Measurements from ENCODE around the gene CACNA1S. TPM values are rescaled to one million over a fixed set of nuclear protein-coding genes. Genes with fewer than 3 reads are reported as not detected.

CACNA1S gene
- total and polyA plus RNA-seq, 2 of the 4 experiments (the other 2 are of a cell fraction): not detected

GRCh38 chr1:201111156-201111555 is 1.1 kb downstream of the CACNA1S start:
- peaks cover 2% of the 10 kb centered on the region; the same call in 1 of the 2 replicates for H3K4me1 ChIP-seq (ENCODE audit: control insufficient read depth, insufficient read depth, low read length)
- H3K27ac ChIP-seq (ENCODE audit: insufficient read depth, low read length): no peak overlapping the region
- no peak overlapping the region for H4K91ac ChIP-seq (ENCODE audit: insufficient read depth, low read depth, low read length)
- dilution Hi-C loops (cut with HindIII; ENCODE audit: low sequenced_read_pairs, unreplicated experiment): no loop called here
- H2BK120ac ChIP-seq (ENCODE audit: low read depth, low read length): no peak overlapping the region
- ChIA-PET POLR2A (ENCODE audit: unreplicated experiment) (no interaction called here), CTCF (no interaction called here)
- H3K9ac ChIP-seq (ENCODE audit: low read depth, low read length): no peak overlapping the region
- H3K23ac ChIP-seq (ENCODE audit: low read depth, low read length): no peak overlapping the region
- no peak overlapping the region for H2BK20ac ChIP-seq (ENCODE audit: low read depth, low read length)
- H3K4me2 ChIP-seq (ENCODE audit: low read depth, low read length): no peak overlapping the region
- no TSS peak for BruUV-seq (replicated peaks)
- no peak overlapping the region for H3K14ac ChIP-seq (replicated peaks; ENCODE audit: low read depth, low read length)
- H3K36me3 ChIP-seq (ENCODE audit: control insufficient read depth, insufficient read depth, low read length): no peaks in the 10 kb centered on the region
- no peak overlapping the region for H4K8ac ChIP-seq (ENCODE audit: low read depth in 2 of 2, low read length in 2 of 2)
- no peak overlapping the region for H2BK15ac ChIP-seq (ENCODE audit: low read depth, low read length)
- no peaks in the 10 kb centered on the region for H4K20me1 ChIP-seq (ENCODE audit: insufficient read depth, low read length)
- H3K27me3 ChIP-seq (ENCODE audit: control insufficient read depth, insufficient read depth, low read length): peaks cover 60% of the 10 kb centered on the region
- no peak overlapping the region for H3K4me3 ChIP-seq (ENCODE audit: insufficient read depth, low read depth, low read length)
- no peak overlapping the region for H2AK5ac ChIP-seq (ENCODE audit: low read depth, low read length)
- no peak overlapping the region for H3K4ac ChIP-seq (ENCODE audit: low read depth, low read length)
- no peak overlapping the region for H4K5ac ChIP-seq (ENCODE audit: low read depth, low read length)
- H2AFZ ChIP-seq (replicated peaks; ENCODE audit: low read length, poor library complexity): no peak overlapping the region
- H3K79me1 ChIP-seq (ENCODE audit: low read depth in 1 of 2, low read length in 2 of 2): no peaks in the 10 kb centered on the region
- no peaks in the 10 kb centered on the region for H3K9me1 ChIP-seq (ENCODE audit: insufficient read depth, low read length)
- no peak overlapping the region for H2AK9ac ChIP-seq (replicated peaks; ENCODE audit: low read depth, low read length, poor library complexity)
- H3K9me3 ChIP-seq (ENCODE audit: control insufficient read depth, insufficient read depth, low read length): no peaks in the 10 kb centered on the region
- no peak overlapping the region for H2BK5ac ChIP-seq (ENCODE audit: low read depth, low read length, poor library complexity, severe bottlenecking)
- no peak overlapping the region for H3K18ac ChIP-seq (ENCODE audit: low read depth, low read length)
- TF ChIP-seq SMC3 (IDR thresholded peaks at IDR 0.05; ENCODE audit: low read depth, low read length) (no peak), NFE2L2 (IDR thresholded peaks at IDR 0.05; ENCODE audit: low read depth, low read length) (no peak), MAZ (IDR thresholded peaks at IDR 0.05; ENCODE audit: borderline replicate concordance, low read depth, low read length) (no peak), RCOR1 (IDR thresholded peaks at IDR 0.05; ENCODE audit: insufficient replicate concordance, low read length) (no peak), FOS (IDR thresholded peaks at IDR 0.05; ENCODE audit: low read depth, low read length) (no peak), CHD1 (IDR thresholded peaks at IDR 0.05; ENCODE audit: low read depth, low read length) (no peak), MXI1 (IDR thresholded peaks at IDR 0.05; ENCODE audit: borderline replicate concordance, low read depth, low read length) (no peak), BHLHE40 (IDR thresholded peaks at IDR 0.05; ENCODE audit: low read depth, low read length) (no peak)
- no peak for ATAC-seq (ENCODE audit: low read depth)
- WGBS, 2 experiments (ENCODE audit: extremely low coverage in 2 of 2, insufficient read length in 1 of 2): 21% methylated on average over 3 of the region's 7 CpGs; no CpG with 5 or more reads in 1 of the 2 experiments
- no peak for DNase-seq
- intact Hi-C loops (cut with micrococcal nuclease): no loop called here
- in situ Hi-C loops (cut with MboI; ENCODE audit: low sequenced_read_pairs): no loop called here
- no peak overlapping the region for H3K56ac ChIP-seq (ENCODE audit: extremely low read depth, insufficient read depth, low read length)

Data from IMR-90 (cell line).